ENCODE measurements around the gene SCAF11.

Gene SCAF11

GRCh38 chr12:45913631-45914030 is 76.7 kb downstream of the SCAF11 start:
- no peak for DNase-seq (ENCODE audit: low read depth, low spot score)

GRCh38 chr12:45912774-45913173 is 77.6 kb downstream of the SCAF11 start:
- DNase-seq (ENCODE audit: low read depth, low spot score) = no peak

- no peak for DNase-seq (ENCODE audit: low read depth, low spot score)
Observed at GRCh38 chr12:45909041-45909713, 81.2 kb downstream of the SCAF11 start.

- no peak for DNase-seq (ENCODE audit: low read depth, low spot score)
Observed at GRCh38 chr12:45907955-45908354, 82.4 kb downstream of the SCAF11 start.

- DNase-seq (ENCODE audit: low read depth, low spot score) = no peak
Observed at GRCh38 chr12:45898094-45898493, 92.3 kb downstream of the SCAF11 start.

- DNase-seq (ENCODE audit: low read depth, low spot score) = no peak
Observed at GRCh38 chr12:45895961-45896360, 94.4 kb downstream of the SCAF11 start.

GRCh38 chr12:45893240-45893639 is 97.1 kb downstream of the SCAF11 start:
- no peak for DNase-seq (ENCODE audit: low read depth, low spot score)

- DNase-seq (ENCODE audit: low read depth, low spot score) = no peak
Observed at GRCh38 chr12:45890276-45890675, 100.1 kb downstream of the SCAF11 start.

- DNase-seq (ENCODE audit: low read depth, low spot score) = no peak
Observed at GRCh38 chr12:45887544-45887943, 102.8 kb downstream of the SCAF11 start.

GRCh38 chr12:45886685-45887084 is 103.7 kb downstream of the SCAF11 start:
- DNase-seq (ENCODE audit: low read depth, low spot score) = no peak

GRCh38 chr12:45883187-45883586 is 107.2 kb downstream of the SCAF11 start:
- DNase-seq (ENCODE audit: low read depth, low spot score) = no peak

- DNase-seq (ENCODE audit: low read depth, low spot score) = no peak
Observed at GRCh38 chr12:45880533-45880932, 109.8 kb downstream of the SCAF11 start.

GRCh38 chr12:45879363-45879895 is 110.9 kb downstream of the SCAF11 start:
- no peak for DNase-seq (ENCODE audit: low read depth, low spot score)

- DNase-seq (ENCODE audit: low read depth, low spot score) = peak; percentile 18
Observed at GRCh38 chr12:45878630-45879255, 111.6 kb downstream of the SCAF11 start.

- no peak for DNase-seq (ENCODE audit: low read depth, low spot score)
Observed at GRCh38 chr12:45877069-45877468, 113.3 kb downstream of the SCAF11 start.

GRCh38 chr12:45872446-45872845 is 117.9 kb downstream of the SCAF11 start:
- no peak for DNase-seq (ENCODE audit: low read depth, low spot score)
